GM21529 (cell line): Measurements from ENCODE around the gene CEMIP.

Source experiments
- ATAC-seq: cut with Tn5 transposase; IDR thresholded peaks from one replicate; pipeline ENCODE4 v1.9.1; 2021; ENCODE audit not compliant: unreplicated experiment

Gene CEMIP

GRCh38 chr15:80785335-80785734 lies 6.2 kb downstream of the CEMIP start:
- no peak for ATAC-seq

GRCh38 chr15:80785811-80786354 lies 6.7 kb downstream of the CEMIP start:
- no peak for ATAC-seq

DNA sequence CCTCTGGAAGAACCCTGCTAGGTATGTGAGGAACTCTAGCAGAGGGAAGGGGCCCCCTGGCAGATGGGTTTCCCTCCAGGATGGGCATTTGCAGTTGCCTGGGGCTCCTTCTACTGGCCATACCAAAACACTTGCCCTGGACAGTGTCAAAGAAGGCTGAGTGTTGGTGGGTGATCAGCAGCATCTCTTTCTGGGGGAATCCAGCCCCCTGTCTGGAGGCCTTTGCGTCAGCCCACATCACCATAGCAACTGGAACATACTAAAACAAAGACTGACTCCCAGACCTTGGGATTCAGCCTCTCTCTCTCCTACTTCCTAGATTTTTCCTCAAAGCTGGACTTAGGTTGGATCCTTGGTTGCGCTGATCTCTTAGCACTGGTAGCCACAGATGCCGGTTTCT lies 8.1 kb downstream of the CEMIP start:
- no peak for ATAC-seq

DNA sequence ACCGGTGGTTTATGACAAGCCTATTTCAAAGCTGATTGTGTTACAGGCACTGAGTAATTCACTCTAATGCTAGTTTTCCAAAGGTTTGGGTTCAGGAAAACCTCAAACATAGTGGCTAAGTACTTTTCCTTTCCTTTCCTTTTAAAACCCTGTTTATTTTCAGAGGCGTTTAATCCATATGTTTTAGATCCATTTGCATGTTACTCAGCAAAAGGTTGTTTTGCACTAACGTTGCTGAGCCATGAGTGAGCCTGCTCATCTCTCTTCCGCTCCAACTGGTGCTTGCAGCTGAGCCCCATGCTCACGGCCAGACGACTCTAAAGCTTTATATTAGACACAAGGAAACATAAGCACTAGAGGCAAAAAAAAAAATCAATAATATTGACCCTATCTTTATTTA lies 9.4 kb downstream of the CEMIP start:
- ATAC-seq = no peak

DNA sequence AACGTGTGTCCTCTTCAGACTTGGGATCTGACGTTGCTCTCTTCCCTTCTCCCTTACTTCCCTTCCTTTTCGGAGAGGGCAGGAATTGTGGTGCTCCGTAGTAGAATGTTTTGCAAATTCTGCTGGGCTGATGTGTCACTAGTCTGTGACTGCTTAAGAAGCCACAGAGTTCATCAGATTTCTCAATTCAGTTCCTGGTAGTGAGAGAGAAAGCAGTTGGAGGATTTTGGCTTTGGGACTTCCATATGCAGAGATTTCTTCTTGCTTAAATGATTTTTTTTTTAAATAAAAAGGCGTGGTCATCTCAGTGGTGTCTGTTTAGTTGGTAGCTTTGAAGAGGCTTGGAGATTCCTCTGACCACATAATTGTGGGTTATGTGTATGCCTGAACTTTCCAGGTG lies 10.1 kb downstream of the CEMIP start:
- no peak for ATAC-seq

- ATAC-seq = no peak
These were observed 10.6 kb downstream of the CEMIP start for GRCh38 chr15:80789796-80790195.

- no peak for ATAC-seq
These were observed 11.1 kb downstream of the CEMIP start for GRCh38 chr15:80790236-80790635.

- no peak for ATAC-seq
These were observed 11.8 kb downstream of the CEMIP start for GRCh38 chr15:80791004-80791403.

- ATAC-seq = no peak
These were observed 17.2 kb downstream of the CEMIP start for GRCh38 chr15:80796407-80796806.

GRCh38 chr15:80798911-80799310 lies 19.7 kb downstream of the CEMIP start:
- ATAC-seq = no peak

DNA sequence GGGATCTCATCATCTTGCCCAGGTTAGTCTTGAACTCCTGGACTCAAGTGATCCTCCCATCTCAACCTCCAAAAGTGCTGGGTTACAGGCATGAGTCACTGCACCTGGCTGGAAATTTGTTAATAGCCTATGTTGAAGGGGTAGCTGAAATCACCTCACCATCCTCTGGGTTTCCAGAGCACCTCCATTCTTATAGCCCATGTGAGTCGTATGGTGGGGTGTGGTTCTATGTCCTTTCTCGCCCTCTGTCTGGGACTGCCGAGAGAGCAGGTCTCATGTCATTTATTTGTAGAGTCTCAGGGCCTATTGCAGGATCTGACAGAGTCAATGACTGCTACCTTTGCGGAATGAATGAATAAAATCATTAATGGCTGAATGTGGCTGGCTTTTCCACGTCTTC lies 20.9 kb downstream of the CEMIP start:
- ATAC-seq = no peak

DNA sequence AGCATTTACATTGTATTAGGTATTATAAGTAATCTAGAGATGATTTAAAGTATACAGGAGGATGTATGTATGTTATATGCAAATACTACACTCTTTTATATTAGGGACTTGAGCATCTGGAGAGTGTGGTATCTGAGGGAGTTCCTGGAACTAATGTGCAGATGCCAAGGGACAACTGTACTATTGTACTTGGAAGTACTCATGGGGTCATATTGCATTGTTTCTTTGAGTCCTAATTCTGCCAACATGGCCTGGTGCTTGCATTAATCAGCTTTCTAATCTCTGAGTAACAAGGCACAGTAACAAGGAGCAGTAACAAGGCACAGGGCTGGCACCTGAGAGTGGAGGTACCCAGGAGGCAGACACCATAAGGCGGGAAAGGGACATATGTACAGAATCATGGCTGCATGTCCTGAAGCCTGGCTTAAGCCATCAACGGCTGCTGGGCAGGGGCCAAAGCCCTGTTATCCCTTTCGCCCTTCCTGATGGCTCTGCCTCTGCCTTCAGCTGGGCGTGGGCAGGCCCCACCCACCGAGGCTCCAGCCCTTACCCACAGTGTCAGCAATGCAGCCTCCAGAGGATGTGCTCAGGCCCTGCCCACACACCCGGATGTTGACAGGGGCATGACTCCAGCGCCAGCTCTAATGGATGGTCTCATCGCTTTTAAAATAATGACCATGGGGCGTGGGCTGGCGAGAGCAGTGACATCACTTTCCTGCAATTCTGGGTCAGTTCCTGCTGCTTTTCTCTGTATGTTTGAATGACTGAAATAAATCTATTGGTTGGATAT lies 22.9 kb downstream of the CEMIP start:
- ATAC-seq = no peak

DNA sequence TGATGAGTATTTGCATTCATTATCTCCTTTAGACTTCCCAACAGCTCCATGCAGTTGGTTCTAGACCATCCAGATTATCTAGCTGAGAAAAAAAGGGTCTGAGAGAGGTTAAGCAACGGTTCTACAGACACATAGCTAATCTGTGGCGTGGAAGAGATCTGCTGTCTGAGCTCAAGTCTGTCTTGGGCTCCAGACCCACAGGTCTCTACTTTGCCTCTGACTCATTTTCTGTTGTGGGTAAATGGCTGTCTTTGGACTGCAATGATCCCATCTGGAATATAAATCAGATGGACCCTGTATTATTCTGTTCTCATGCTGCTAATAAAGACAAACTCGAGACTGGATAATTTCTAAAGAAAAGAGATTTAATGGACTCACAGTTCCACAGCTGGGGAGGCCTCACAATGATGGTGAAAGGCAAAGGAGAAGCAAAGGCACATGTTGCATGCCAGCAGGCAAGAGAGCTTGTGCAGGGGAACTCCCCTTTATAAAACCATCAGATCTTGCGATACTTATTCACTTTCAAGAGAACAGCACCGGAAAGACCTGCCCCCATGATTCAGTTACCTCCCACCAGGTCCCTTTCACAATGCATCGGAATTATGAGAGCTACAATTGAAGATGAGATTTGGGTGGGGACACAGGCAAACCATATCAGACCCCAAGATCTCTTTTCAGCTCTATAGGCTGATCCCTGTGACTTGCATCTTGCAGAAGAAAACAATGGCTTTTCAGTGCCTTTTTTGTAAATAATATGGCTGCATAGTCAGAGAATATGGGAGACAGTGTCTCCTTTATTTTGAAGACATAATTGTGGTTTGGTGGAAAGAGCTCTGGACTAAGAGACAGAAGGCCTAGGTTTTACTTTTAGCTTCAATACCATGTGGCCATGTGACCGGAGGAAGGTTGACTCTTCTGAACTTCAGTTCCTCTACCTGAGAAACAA lies 24.7 kb downstream of the CEMIP start:
- no peak for ATAC-seq

- ATAC-seq = no peak
These were observed 25.9 kb downstream of the CEMIP start for GRCh38 chr15:80804970-80805495.

GRCh38 chr15:80811781-80812315 lies 32.7 kb downstream of the CEMIP start:
- no peak for ATAC-seq

- no peak for ATAC-seq
These were observed 35.9 kb downstream of the CEMIP start for GRCh38 chr15:80815106-80815505.

- ATAC-seq = no peak
These were observed 37.0 kb downstream of the CEMIP start for GRCh38 chr15:80816049-80816653.

DNA sequence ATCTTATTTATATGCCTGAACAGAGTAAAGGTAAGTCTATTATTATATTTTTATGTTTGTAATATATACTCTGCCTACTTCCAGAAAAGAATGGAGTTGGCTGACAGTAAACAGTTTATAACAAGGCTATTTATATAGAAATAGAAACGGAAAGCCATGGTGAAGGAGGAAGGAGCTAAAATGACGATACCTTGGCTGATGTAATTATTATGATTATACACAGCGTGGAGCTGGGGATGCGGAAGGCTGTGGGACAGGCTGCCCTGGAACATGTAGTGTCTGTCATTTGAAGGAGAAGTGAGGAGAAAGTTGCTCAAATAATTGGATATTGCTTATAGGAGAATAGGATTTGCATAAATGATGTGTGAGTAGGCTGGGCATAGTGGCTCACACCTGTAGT lies 37.8 kb downstream of the CEMIP start:
- ATAC-seq = no peak

DNA sequence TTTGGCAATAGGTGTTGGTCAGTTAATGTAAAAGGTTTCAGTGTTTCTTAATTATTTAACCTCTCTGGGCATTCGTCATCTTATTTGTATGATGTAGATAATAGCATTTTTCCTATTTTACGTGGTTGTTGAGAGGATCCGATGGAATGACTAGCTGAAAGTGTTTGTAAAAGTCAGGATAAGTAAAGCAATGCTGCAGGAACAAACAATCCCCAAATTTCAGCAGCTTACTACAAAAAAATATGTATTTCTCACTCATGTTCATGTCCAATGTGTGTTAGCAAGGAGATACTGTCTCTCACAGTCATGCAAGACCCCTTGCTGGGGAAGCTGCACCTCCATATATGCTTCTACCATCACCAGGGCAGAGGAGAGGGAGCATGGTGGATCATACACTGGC lies 38.7 kb downstream of the CEMIP start:
- no peak for ATAC-seq

- no peak for ATAC-seq
These were observed 39.8 kb downstream of the CEMIP start for GRCh38 chr15:80819001-80819400.

DNA sequence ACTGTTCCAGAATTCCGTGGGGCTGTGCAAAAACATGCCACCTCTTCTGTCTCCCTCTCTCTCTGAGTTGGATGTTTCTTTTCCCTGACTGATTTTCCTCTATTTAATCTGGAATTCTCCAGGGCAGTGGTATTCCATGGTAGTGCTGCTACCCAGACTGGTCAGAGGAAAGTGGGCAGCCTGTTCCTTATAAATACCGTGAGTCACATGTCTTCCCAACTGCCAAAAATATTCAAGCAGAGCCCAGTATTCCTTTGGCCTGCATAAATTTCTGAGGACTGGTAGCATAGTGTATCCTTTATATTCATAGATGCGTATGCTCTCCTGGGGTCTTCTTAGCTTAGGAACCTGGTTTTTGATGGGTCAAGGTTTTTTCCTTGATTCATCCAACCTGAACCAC lies 40.9 kb downstream of the CEMIP start:
- no peak for ATAC-seq
